ENCODE results near the gene SLMAP.

- TF ChIP-seq JUND (IDR thresholded peaks at IDR 0.05) (no peak), GABPA (IDR thresholded peaks at IDR 0.05; ENCODE audit: low read depth) (no peak), USF2 (IDR thresholded peaks at IDR 0.05; ENCODE audit: borderline replicate concordance, low read depth, low read length) (no peak), EZH2phosphoT487 (IDR thresholded peaks at IDR 0.05; ENCODE audit: borderline replicate concordance, low read depth) (no peak), NFIC (IDR thresholded peaks at IDR 0.05; ENCODE audit: borderline replicate concordance) (no peak), RCOR1 (IDR thresholded peaks at IDR 0.05; ENCODE audit: low read length) (no peak), RAD21 (IDR thresholded peaks at IDR 0.05; ENCODE audit: low read length) (peak; percentile 54), ZBTB33 (IDR thresholded peaks at IDR 0.05; ENCODE audit: borderline replicate concordance, low read depth) (no peak), EP300 (IDR thresholded peaks at IDR 0.05; ENCODE audit: borderline replicate concordance in 1 of 2, low read depth in 1 of 2, low read length in 1 of 2) (no peak), ELF1 (IDR thresholded peaks at IDR 0.05) (no peak), MXI1 (IDR thresholded peaks at IDR 0.05; ENCODE audit: low read depth, low read length) (no peak)
- TF ChIP-seq, protein P1, sequence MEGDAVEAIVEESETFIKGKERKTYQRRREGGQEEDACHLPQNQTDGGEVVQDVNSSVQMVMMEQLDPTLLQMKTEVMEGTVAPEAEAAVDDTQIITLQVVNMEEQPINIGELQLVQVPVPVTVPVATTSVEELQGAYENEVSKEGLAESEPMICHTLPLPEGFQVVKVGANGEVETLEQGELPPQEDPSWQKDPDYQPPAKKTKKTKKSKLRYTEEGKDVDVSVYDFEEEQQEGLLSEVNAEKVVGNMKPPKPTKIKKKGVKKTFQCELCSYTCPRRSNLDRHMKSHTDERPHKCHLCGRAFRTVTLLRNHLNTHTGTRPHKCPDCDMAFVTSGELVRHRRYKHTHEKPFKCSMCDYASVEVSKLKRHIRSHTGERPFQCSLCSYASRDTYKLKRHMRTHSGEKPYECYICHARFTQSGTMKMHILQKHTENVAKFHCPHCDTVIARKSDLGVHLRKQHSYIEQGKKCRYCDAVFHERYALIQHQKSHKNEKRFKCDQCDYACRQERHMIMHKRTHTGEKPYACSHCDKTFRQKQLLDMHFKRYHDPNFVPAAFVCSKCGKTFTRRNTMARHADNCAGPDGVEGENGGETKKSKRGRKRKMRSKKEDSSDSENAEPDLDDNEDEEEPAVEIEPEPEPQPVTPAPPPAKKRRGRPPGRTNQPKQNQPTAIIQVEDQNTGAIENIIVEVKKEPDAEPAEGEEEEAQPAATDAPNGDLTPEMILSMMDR (IDR thresholded peaks at IDR 0.05) = peak; percentile 65
- TF ChIP-seq, protein P2, sequence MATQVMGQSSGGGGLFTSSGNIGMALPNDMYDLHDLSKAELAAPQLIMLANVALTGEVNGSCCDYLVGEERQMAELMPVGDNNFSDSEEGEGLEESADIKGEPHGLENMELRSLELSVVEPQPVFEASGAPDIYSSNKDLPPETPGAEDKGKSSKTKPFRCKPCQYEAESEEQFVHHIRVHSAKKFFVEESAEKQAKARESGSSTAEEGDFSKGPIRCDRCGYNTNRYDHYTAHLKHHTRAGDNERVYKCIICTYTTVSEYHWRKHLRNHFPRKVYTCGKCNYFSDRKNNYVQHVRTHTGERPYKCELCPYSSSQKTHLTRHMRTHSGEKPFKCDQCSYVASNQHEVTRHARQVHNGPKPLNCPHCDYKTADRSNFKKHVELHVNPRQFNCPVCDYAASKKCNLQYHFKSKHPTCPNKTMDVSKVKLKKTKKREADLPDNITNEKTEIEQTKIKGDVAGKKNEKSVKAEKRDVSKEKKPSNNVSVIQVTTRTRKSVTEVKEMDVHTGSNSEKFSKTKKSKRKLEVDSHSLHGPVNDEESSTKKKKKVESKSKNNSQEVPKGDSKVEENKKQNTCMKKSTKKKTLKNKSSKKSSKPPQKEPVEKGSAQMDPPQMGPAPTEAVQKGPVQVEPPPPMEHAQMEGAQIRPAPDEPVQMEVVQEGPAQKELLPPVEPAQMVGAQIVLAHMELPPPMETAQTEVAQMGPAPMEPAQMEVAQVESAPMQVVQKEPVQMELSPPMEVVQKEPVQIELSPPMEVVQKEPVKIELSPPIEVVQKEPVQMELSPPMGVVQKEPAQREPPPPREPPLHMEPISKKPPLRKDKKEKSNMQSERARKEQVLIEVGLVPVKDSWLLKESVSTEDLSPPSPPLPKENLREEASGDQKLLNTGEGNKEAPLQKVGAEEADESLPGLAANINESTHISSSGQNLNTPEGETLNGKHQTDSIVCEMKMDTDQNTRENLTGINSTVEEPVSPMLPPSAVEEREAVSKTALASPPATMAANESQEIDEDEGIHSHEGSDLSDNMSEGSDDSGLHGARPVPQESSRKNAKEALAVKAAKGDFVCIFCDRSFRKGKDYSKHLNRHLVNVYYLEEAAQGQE (IDR thresholded peaks at IDR 0.05; ENCODE audit: low read depth, low read length) = no peak
Observed at GRCh38 chr3:57961828-57962447, 205.8 kb downstream of the SLMAP start.

Data from SK-N-SH (cell line).